GM12878 (cell line): ENCODE measurements around the gene ALAD. TPM values are rescaled to one million over a fixed set of nuclear protein-coding genes. Genes with fewer than 3 reads are reported as not detected.

ENCODE experiments used
- ATAC-seq: fragments of 200-7000 bp; cut with Tn5 transposase; 3 replicates; pipeline ENCODE4 v1.9.1; 2020; ENCODE audit warnings: mild to moderate bottlenecking, moderate library complexity
- BruUV-seq: library from RNA; stranded (reverse); fragments of 400-500 nt; replicated peaks from 2 replicates; lab custom pipeline; 2021; lab: Mats Ljungman, UMichigan
- CTCF ChIA-PET: fragments of 300-600 bp; sonication (Branson Sonifier 250); formaldehyde crosslinking; extraction: SDS; loops from one replicate; lab custom pipeline; 2021; ENCODE audit warnings: inconsistent platforms; lab: Yijun Ruan, JAX
- POLR2A ChIA-PET: fragments of 350-600 bp; formaldehyde crosslinking; extraction: SDS; loops from one replicate; lab custom pipeline; 2021; ENCODE audit warnings: inconsistent platforms; lab: Charles Lee
- RAD21 ChIA-PET: fragments of 300-600 bp; sonication (Branson Sonifier 250); formaldehyde crosslinking; loops from one replicate; lab custom pipeline; 2023; ENCODE audit warnings: antibody characterized with exemption; ENCODE audit not compliant: unreplicated experiment; lab: Charles Lee
- SMC1A ChIA-PET: fragments of 300-600 bp; sonication (Branson Sonifier 250); formaldehyde crosslinking; loops from one replicate; lab custom pipeline; 2023; ENCODE audit not compliant: unreplicated experiment, uncharacterized antibody; lab: Charles Lee
- DNase-seq: peaks from one replicate; pipeline ENCODE4 v3.0.0-alpha.2; 2011; ENCODE audit warnings: low read depth, low spot score
- FAIRE-seq: peaks from 3 replicates; lab custom pipeline; 2011; peaks lifted over from hg19 to GRCh38; lab: Jason Lieb, UNC
- H2AFZ ChIP-seq: 2 replicates; pipeline ENCODE4 v1.6.0; 2011; ENCODE audit warnings: low read depth, low read length, control low read depth; ENCODE audit not compliant: control insufficient read depth
- H3K27ac ChIP-seq: 2 replicates; pipeline ENCODE4 v1.5.1; 2011; ENCODE audit warnings: control low read depth; ENCODE audit not compliant: control insufficient read depth, insufficient read depth
- H3K27me3 ChIP-seq, 2 experiments: replicated peaks in 1 of 2; 2 replicates each; pipeline versions ENCODE4 v1.6.0 to v1.6.1; 2011; ENCODE audit warnings: low read length in 1 of 2; ENCODE audit not compliant: control insufficient read depth in 2 of 2, insufficient read depth in 2 of 2
- H3K36me3 ChIP-seq, 2 experiments: 2 replicates each; pipeline ENCODE4 v1.5.1; 2011; ENCODE audit warnings: low read length in 1 of 2; ENCODE audit not compliant: control insufficient read depth in 2 of 2, insufficient read depth in 2 of 2
- H3K4me1 ChIP-seq: 2 replicates; pipeline ENCODE4 v1.6.1; 2011; ENCODE audit warnings: mild to moderate bottlenecking, low read length, moderate library complexity, mixed read lengths; ENCODE audit not compliant: control insufficient read depth, insufficient read depth
- H3K4me2 ChIP-seq: 2 replicates; pipeline ENCODE4 v1.6.0; 2011; ENCODE audit warnings: control low read depth; ENCODE audit not compliant: control insufficient read depth, insufficient read depth
- H3K4me3 ChIP-seq: fragments of 200-600 bp; sonication (generic); 2 replicates; pipeline ENCODE4 v1.5.1; 2016
- H3K79me2 ChIP-seq: 2 replicates; pipeline ENCODE4 v1.6.0; 2011; ENCODE audit warnings: low read length; ENCODE audit not compliant: control insufficient read depth, insufficient read depth
- H3K9ac ChIP-seq: 2 replicates; pipeline ENCODE4 v1.8.0; 2011; ENCODE audit warnings: low read length, control low read depth, mixed read lengths; ENCODE audit not compliant: control insufficient read depth, insufficient read depth
- H3K9me3 ChIP-seq: replicated peaks from 3 replicates; pipeline ENCODE4 v1.5.1; 2011; ENCODE audit warnings: mild to moderate bottlenecking, low read length; ENCODE audit not compliant: control insufficient read depth, insufficient read depth
- H4K20me1 ChIP-seq: 2 replicates; pipeline ENCODE4 v1.6.0; 2011; ENCODE audit not compliant: control insufficient read depth, insufficient read depth
- BHLHE40 ChIP-seq, 2 experiments: fragments of 450-650 bp in 1 of 2; IDR thresholded peaks; 2 replicates each; pipeline ENCODE4 v1.6.1; 2011 to 2017; ENCODE audit warnings: low read depth in 2 of 2, borderline replicate concordance in 1 of 2, improper control_type of control experiment in 1 of 2, low read length in 1 of 2, mild to moderate bottlenecking in 1 of 2
- IKZF1 ChIP-seq: fragments of 450-650 bp; conservative IDR thresholded peaks from 2 replicates; pipeline ENCODE4 v1.6.1; 2017; ENCODE audit warnings: antibody characterized with exemption, mild to moderate bottlenecking
- POLR2A ChIP-seq: IDR thresholded peaks from 2 replicates; pipeline ENCODE4 v1.6.1; 2011; ENCODE audit warnings: low read depth, mild to moderate bottlenecking, low read length
- POLR2AphosphoS2 ChIP-seq: IDR thresholded peaks from 2 replicates; pipeline ENCODE4 v1.6.1; 2011; ENCODE audit warnings: low read depth, mild to moderate bottlenecking, low read length, improper control_type of control experiment, moderate library complexity
- RB1 ChIP-seq: fragments of 450-650 bp; formaldehyde crosslinking; IDR thresholded peaks from 2 replicates; pipeline ENCODE4 v1.6.1; 2017; ENCODE audit warnings: mild to moderate bottlenecking, borderline replicate concordance
- RCOR1 ChIP-seq: conservative IDR thresholded peaks from 2 replicates; pipeline ENCODE4 v1.6.1; 2012; ENCODE audit warnings: low read depth, low read length, improper control_type of control experiment
- SRF ChIP-seq, 2 experiments: IDR thresholded peaks; 2 replicates each; pipeline ENCODE4 v1.6.1; 2011; ENCODE audit warnings: low read depth in 2 of 2, low read length in 2 of 2, mild to moderate bottlenecking in 1 of 2, moderate library complexity in 1 of 2
- TAF1 ChIP-seq: IDR thresholded peaks from 2 replicates; pipeline ENCODE4 v1.6.1; 2011; ENCODE audit warnings: mild to moderate bottlenecking, low read depth, low read length, borderline replicate concordance
- TBL1XR1 ChIP-seq: IDR thresholded peaks from 2 replicates; pipeline ENCODE4 v1.6.1; 2012; ENCODE audit warnings: low read depth, low read length, improper control_type of control experiment
- ZBED1 ChIP-seq: IDR thresholded peaks from 2 replicates; pipeline ENCODE4 v1.6.1; 2016; ENCODE audit warnings: borderline replicate concordance
- WGBS: methylation state at CpG from one replicate; pipeline ENCODE4 v1.1.6; 2016; ENCODE audit warnings: low lambda C conversion rate; ENCODE audit not compliant: insufficient replicate concordance, insufficient coverage; ENCODE audit errors: missing lambda C conversion rate; 5-methylcytosine and 5-hydroxymethylcytosine counted together
- in situ Hi-C: fragments of 300-500 bp; cut with MboI; formaldehyde crosslinking; loops from 9 replicates; pipeline ENCODE4 v1.14.3; 2018; ENCODE audit warnings: mixed read lengths
- intact Hi-C: fragments of 100-400 bp; cut with micrococcal nuclease; formaldehyde crosslinking; loops from one replicate; pipeline ENCODE4 v1.14.2; 2022; ENCODE audit not compliant: unreplicated experiment
- polyA plus RNA-seq, 11 experiments: library from polyadenylated mRNA; depleted of rRNA in 4 of 11; unstranded in 6 of 11; stranded (reverse) in 5 of 11; fragments of >200 nt; fragmentation: Nextera tagmentation in 4 of 11; fragmentation: Illumina TruSeq in 1 of 11; extraction: Ambion mirVana in 4 of 11; extraction: Trizol in 1 of 11; gene quantifications; 1 replicate in 1 of 11; 2 replicates in 10 of 11; pipeline versions ENCODE4 v1.2.1 to v1.2.3, GENCODE V29; 2011 to 2016; ENCODE audit warnings: inconsistent platforms in 2 of 11, missing spikeins in 2 of 11, low read depth in 1 of 11
- total RNA-seq, 4 experiments: library from RNA; depleted of rRNA in 3 of 4; stranded (reverse); fragments of >200 nt in 3 of 4; fragmentation: Illumina TruSeq in 1 of 4; extraction: Trizol in 1 of 4; gene quantifications; 2 replicates each; pipeline versions ENCODE4 v1.2.1 to v1.2.3, GENCODE V29; 2013 to 2021
- TF ChIP-seq, protein P1 (sequence below): fragments of 450-650 bp; IDR thresholded peaks from 2 replicates; pipeline ENCODE4 v1.6.1; 2016; ENCODE audit warnings: mild to moderate bottlenecking, moderate library complexity, borderline replicate concordance
- TF ChIP-seq, protein P2 (sequence below), 3 experiments: IDR thresholded peaks in 2 of 3; conservative IDR thresholded peaks in 1 of 3; 2 replicates each; pipeline ENCODE4 v1.5.1; 2011; ENCODE audit warnings: low read depth in 3 of 3, low read length in 3 of 3, mild to moderate bottlenecking in 3 of 3, control low read depth in 2 of 3, moderate library complexity in 2 of 3, inconsistent platforms in 1 of 3, mixed read lengths in 1 of 3; ENCODE audit not compliant: control insufficient read depth in 2 of 3, insufficient read depth in 1 of 3; ENCODE audit errors: extremely low read depth in 1 of 3

The ALAD gene
- total and polyA plus RNA-seq, 10 of the 15 experiments (the other 5 are each of a cell fraction or from before 2014, with no cell fraction given), result 2.4 to 21.6 (median 12.9) TPM

DNA sequence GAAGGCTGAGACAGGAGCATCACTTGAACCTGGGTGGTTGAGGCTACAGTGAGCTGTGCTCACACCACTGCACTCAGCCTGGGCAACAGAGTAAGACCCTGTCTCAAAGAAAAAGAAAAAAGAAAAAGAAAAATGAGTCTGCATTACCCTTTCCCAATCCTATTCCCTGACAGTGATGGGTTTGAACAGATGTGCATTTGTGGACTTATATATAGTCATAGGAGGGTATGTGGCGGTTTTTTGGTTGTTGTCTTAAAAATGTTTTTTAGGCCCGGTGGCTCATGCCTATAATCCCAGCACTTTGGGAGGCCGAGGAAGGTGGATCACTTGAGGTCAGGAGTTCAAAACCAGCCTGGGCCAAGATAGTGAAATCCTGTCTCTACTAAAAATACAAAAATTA, 37.7 kb downstream of the ALAD start (continued):
- TF ChIP-seq, protein P1, sequence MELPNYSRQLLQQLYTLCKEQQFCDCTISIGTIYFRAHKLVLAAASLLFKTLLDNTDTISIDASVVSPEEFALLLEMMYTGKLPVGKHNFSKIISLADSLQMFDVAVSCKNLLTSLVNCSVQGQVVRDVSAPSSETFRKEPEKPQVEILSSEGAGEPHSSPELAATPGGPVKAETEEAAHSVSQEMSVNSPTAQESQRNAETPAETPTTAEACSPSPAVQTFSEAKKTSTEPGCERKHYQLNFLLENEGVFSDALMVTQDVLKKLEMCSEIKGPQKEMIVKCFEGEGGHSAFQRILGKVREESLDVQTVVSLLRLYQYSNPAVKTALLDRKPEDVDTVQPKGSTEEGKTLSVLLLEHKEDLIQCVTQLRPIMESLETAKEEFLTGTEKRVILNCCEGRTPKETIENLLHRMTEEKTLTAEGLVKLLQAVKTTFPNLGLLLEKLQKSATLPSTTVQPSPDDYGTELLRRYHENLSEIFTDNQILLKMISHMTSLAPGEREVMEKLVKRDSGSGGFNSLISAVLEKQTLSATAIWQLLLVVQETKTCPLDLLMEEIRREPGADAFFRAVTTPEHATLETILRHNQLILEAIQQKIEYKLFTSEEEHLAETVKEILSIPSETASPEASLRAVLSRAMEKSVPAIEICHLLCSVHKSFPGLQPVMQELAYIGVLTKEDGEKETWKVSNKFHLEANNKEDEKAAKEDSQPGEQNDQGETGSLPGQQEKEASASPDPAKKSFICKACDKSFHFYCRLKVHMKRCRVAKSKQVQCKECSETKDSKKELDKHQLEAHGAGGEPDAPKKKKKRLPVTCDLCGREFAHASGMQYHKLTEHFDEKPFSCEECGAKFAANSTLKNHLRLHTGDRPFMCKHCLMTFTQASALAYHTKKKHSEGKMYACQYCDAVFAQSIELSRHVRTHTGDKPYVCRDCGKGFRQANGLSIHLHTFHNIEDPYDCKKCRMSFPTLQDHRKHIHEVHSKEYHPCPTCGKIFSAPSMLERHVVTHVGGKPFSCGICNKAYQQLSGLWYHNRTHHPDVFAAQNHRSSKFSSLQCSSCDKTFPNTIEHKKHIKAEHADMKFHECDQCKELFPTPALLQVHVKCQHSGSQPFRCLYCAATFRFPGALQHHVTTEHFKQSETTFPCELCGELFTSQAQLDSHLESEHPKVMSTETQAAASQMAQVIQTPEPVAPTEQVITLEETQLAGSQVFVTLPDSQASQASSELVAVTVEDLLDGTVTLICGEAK, result no peak
- TF ChIP-seq POLR2AphosphoS2 (no peak), IKZF1 (no peak), SRF (IDR thresholded peaks at IDR 0.05; ENCODE audit: low read depth in 2 of 2, low read length in 2 of 2) (no peak), TAF1 (no peak)

DNA sequence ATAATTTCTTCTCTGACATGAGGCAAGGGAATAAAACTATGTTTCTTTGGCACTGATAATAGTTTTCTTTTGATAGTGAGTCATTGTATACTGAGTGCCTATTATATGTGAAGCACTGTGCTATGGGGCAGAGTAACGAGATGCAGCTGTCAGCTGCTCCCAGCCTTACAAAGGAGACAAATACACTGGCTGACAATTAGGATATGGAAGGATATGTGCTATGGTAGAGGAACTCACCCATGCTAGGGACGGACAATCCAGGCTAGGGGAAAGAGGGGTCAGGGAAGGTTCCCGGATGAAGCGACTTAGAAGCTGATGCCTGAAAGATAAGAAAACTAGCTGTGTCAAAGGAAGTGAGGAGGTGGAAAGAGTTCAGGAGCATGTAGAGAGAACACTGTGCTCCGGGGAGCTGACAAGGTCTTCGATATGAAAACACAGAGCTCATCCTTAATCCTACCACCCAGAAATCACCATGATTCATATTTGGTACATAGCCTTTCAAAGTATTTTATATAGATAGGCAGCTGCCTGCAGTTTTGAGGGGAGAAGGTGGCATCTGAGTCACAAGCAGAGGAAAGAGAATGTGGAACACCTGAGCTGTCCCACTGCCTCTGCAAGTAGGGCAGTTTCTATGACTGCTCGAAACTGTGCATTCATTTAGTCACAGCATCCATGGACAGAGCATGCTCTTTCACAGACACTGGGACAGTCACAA, 39.6 kb downstream of the ALAD start:
- ChIA-PET POLR2A (interaction anchor here (0.6 kb wide), 1 partner anchor 13 kb away, joined by 3 read pairs; no protein-coding TSS in a partner anchor), SMC1A (interaction anchor here (0.6 to 1.7 kb wide), 5 partner anchors 10 to 1032 kb away, joined by 3 to 5 read pairs (median 3); no protein-coding TSS in a partner anchor), RAD21 (no interaction called here), CTCF (interaction anchor here (0.7 to 1.1 kb wide), 3 partner anchors 46 to 293 kb away, joined by 3 to 4 read pairs (median 3); no protein-coding TSS in a partner anchor)
- intact Hi-C loops (no loop called here), in situ Hi-C loops (no loop called here)
- ATAC-seq (peak; percentile 26; the same call in 2 of the 3 replicates), FAIRE-seq (no peak), DNase-seq (no peak)
- Histone ChIP-seq H4K20me1 (no peaks in the 10 kb centered on the region), H3K27me3 (no peaks in the 10 kb centered on the region), H3K9ac (no peak overlapping the region), H3K79me2 (no peaks in the 10 kb centered on the region), H3K9me3 (no peaks in the 10 kb centered on the region), H3K4me3 (no peak overlapping the region), H3K36me3 (no peaks in the 10 kb centered on the region), H3K4me1 (no peaks in the 10 kb centered on the region), H3K27ac (no peak overlapping the region), H3K4me2 (no peak overlapping the region), H2AFZ (no peak overlapping the region)
- no TSS peak for BruUV-seq
- WGBS, result 40% methylated on average over 7 of the region's 7 CpGs
- no peak for TF ChIP-seq TBL1XR1
- no peak for TF ChIP-seq BHLHE40 (IDR thresholded peaks at IDR 0.05; ENCODE audit: borderline replicate concordance in 1 of 2, low read depth in 2 of 2, low read length in 1 of 2)
- no peak for TF ChIP-seq ZBED1
- TF ChIP-seq, protein P2, sequence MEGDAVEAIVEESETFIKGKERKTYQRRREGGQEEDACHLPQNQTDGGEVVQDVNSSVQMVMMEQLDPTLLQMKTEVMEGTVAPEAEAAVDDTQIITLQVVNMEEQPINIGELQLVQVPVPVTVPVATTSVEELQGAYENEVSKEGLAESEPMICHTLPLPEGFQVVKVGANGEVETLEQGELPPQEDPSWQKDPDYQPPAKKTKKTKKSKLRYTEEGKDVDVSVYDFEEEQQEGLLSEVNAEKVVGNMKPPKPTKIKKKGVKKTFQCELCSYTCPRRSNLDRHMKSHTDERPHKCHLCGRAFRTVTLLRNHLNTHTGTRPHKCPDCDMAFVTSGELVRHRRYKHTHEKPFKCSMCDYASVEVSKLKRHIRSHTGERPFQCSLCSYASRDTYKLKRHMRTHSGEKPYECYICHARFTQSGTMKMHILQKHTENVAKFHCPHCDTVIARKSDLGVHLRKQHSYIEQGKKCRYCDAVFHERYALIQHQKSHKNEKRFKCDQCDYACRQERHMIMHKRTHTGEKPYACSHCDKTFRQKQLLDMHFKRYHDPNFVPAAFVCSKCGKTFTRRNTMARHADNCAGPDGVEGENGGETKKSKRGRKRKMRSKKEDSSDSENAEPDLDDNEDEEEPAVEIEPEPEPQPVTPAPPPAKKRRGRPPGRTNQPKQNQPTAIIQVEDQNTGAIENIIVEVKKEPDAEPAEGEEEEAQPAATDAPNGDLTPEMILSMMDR (IDR thresholded peaks at IDR 0.05 in 2 of 3, conservative IDR thresholded peaks at IDR 0.05 in 1 of 3; ENCODE audit: control insufficient read depth in 2 of 3, extremely low read depth in 1 of 3, insufficient read depth in 1 of 3, low read depth in 3 of 3, low read length in 3 of 3), result no peak
- TF ChIP-seq RCOR1, result no peak
- TF ChIP-seq POLR2A, result no peak
- no peak for TF ChIP-seq RB1
